ENCODE data around the gene LRRTM4. TPM values are rescaled to one million over a fixed set of nuclear protein-coding genes. Genes with fewer than 3 reads are reported as not detected.
"Not testable (repeated sequence)": the region's sequence is repeated elsewhere in the genome, so short reads cannot be mapped to it uniquely, and the experiment has no call there.

Gene LRRTM4
- polyA plus RNA-seq, 5 donors: 1.1 to 3.4 (median 2.3) TPM

- DNase-seq: no peak
Measured at GRCh38 chr2:77086478-77086877, 435.7 kb downstream of the LRRTM4 start.

DNA sequence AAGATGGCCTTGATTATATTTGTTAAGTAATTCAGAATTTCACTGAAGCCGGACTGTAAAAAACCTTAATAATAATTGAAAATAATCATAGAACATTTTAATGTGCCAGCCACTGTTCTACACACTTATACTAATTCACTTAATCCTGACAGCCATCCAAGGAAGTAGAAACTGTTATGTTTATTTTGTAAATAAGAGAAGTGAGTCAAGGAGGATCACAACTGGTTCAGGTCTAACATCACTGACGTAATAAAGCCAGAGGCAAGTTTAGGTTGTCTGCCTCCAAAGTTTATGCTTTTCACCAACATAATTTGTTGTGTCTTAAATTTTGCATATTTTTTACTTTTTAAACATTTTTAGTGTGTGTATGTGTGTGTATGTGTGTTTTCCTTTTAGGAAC is 436.1 kb downstream of the LRRTM4 start:
- DNase-seq: no peak

DNA sequence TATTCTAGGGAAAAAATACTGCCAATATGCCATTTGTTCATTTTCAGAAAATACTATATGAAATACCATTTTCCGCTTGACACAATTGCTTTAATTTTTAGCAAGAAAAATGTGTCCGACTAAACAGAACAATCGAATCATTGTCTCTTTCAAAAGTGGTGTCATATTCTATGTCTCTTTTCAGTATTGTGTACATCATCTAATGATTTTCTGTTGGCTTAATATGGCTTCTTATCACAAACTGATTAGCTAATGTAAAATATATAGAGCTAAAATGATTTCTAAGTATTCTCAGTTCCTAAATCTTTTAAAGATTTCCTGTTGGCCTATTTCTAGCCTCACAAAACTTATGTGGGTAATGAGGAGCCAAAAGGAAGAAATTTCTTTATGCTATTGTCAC is 436.6 kb downstream of the LRRTM4 start:
- DNase-seq: peak; percentile 16 to 32

- DNase-seq: no peak
Measured at GRCh38 chr2:77081597-77081996, 440.6 kb downstream of the LRRTM4 start.

DNA sequence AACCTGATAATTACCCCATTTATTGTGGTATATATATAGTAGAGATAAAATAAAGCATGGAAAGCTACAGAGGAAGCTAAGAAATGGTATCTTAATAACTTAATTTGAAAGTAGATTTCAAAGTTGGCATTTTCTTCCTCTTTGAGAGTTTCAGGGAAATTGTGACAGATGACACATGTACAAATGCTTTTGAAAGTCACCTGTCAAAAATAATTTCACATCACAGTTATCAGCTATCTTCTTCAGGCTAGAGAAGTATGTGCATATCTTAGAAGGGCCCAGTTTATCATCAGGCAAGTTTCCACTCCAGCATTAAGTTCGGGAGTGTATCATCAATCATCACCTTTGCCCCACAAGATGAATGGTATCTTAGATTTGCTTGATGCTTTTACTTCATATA is 457.9 kb downstream of the LRRTM4 start:
- no peak for DNase-seq

- DNase-seq: no peak
Measured at GRCh38 chr2:77054938-77055337, 467.2 kb downstream of the LRRTM4 start.

GRCh38 chr2:77046339-77046738 is 475.8 kb downstream of the LRRTM4 start:
- DNase-seq: no peak

- DNase-seq: not testable (repeated sequence)
Measured at GRCh38 chr2:77045456-77045855, 476.7 kb downstream of the LRRTM4 start.

GRCh38 chr2:77034445-77034844 is 487.7 kb downstream of the LRRTM4 start:
- DNase-seq: no peak

DNA sequence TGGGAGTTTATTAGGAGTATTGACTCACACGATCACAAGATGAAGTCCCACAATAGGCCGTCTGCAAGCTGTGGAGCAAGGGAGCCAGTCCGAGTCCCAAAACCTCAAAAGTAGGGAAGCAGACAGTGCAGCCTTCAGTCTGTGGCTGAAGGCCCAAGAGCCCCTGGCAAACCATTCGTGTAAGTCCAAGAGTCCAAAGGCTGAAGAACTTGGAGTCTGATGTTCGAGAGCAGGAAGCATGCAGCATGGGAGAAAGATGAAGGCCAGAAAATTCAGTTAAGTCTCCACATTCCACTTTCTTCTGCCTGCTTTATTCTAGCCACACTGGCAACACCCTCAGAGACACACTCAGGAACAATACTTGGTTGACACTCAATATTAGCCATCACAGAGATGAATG is 492.9 kb downstream of the LRRTM4 start:
- DNase-seq: not testable (repeated sequence)

DNA sequence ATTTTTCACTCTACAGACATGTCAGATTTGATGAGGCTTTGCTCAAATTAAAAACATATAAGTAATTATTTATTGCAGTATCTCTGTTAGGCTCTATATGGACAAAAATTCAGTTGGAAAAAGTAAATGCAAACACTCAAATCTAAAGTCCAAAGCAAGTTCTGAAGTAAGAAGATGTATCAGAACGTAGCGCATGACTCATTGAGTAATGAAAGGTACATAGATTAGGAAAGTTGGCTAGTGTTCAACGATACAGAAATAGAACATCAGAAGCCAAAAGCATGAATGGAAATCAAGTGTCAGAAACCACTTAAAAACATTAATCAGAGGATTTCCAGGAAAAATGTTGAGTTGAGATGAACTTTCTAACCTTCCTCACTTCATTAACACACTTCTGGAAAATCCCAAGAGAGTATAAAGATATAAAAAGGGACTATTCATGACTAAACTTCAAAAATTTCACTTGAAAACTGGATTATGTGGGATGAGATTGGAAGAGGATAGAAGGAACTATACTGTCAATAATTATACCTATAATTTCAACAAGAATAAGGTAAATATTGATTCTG is 494.1 kb downstream of the LRRTM4 start:
- DNase-seq: no peak

DNA sequence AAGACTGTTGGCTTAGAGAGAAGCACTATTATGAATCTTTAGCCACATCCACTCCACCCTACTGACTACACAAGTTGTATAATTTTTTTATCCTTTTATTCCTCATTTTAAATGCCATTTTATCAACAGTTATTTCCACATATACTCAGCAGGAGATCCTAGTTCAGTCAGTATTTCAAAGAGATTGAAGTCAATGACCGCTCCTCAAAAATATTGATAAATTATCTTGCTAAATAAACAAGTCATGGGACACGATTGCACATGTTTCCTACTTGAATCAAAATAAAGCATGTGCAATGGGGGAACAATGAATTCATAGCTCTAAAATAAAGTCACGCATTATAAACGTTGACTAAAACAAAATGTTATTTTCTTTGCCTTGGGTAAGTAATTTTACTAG is 496.5 kb downstream of the LRRTM4 start:
- no peak for DNase-seq

GRCh38 chr2:77021161-77021560 is 501.0 kb downstream of the LRRTM4 start:
- no peak for DNase-seq

DNA sequence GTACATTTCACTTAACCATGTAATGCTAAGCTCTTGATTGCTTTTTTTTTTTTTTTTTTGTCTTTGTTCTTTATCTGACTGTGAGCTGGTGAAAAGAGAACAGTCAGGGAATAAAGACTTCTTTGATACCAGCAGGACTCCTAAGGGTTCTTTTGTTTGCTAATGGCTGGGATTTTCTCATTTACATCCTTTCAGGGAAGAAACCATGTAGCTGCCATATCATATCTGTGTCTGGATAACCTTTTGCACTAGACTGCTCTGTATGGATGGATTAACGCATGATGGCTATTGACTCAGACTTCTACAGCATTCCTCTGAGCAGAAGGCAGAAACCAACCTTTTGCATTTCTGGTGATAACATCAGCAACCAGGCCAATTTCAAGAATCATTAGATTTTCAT is 504.0 kb downstream of the LRRTM4 start:
- DNase-seq: no peak

- DNase-seq: no peak
Measured at GRCh38 chr2:77017355-77017745, 504.8 kb downstream of the LRRTM4 start.

GRCh38 chr2:77016443-77017354 is 505.5 kb downstream of the LRRTM4 start:
- peak; percentile 50 to 64 for DNase-seq

DNA sequence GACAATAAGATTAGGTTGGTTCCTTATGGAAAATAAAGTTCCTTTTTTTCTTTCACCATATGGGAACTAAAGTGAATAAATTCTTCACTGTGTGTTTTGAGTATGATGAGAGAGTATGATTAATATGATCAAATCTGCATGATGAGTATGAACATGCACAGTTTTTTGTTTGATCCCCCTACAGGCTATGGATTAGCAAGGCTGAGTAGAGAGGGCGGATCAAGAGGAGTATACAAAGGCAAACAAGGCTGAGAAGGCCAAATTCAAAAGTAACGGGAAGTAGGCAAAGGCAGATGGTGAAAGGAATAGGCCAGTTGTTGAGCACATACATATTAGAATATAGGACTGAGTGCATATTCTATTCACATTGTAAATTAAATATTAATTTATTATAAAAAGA is 508.2 kb downstream of the LRRTM4 start:
- DNase-seq: no peak

DNA sequence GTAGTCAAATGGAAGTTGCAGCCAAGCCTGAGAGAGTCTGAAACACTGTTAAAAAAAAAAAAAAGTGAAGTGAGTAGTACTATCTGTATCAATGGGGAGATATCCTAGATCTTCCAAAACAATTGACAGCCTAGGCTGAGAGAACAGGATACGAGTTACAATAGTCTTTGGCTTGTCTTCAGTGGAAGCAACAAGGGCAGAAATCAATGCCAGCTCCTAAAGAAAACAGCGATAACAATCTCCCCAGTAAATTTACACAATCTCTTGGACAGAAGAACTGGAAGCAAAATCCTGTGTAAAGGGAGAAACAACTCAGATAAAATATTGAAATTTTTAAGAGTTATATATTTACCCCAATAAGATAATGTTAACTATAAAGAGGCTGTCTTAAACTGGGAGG is 508.7 kb downstream of the LRRTM4 start:
- DNase-seq: no peak

GRCh38 chr2:77009307-77009706 is 512.9 kb downstream of the LRRTM4 start:
- no peak for DNase-seq

GRCh38 chr2:77008853-77009252 is 513.3 kb downstream of the LRRTM4 start:
- DNase-seq: no peak

- DNase-seq: no peak
Measured at GRCh38 chr2:77007686-77008085, 514.5 kb downstream of the LRRTM4 start.

DNA sequence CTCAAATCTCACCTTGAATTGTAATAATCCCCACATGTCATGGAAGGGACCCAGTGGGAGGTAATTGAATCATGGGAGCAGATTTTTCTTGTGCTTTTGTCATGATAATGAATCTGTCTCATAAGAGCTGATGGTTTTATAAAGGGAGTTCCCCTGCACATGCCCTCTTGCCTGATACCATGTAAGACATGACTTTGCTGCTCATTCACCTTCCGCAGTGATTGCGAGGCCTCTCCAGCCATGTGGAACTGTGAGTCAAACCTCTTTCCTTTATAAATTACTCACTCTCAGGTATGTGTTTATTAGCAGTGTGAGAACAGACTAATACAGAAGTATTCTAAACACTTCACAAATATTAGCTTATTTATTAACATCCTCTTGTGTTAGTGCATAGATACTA is 516.7 kb downstream of the LRRTM4 start:
- no peak for DNase-seq

DNA sequence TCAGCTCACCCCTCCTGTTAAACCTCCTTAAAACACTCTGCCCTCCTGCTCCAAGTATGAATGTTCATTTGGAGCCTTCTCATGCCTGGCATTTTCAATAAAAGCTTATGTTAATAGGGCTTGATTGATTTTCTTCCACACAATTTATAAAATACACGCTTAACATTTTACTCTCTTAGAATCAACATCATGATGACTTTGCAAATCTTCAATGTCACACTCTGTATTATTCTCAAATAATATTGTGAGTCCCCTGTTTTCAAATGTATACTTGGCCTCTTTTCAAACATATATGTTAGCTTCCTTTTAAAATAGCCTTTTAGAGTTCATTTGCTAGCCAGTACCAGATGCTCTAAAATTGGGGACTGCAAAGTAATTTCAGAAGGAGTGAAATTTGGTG is 520.3 kb downstream of the LRRTM4 start:
- no peak for DNase-seq

GRCh38 chr2:76998704-76999103 is 523.5 kb downstream of the LRRTM4 start:
- no peak for DNase-seq

All from right lung (tissue), 5 donors.